Measurements from ENCODE around the gene PLEKHG5. TPM values are rescaled to one million over a fixed set of nuclear protein-coding genes. Genes with fewer than 3 reads are reported as not detected.

Gene PLEKHG5
- polyA plus RNA-seq, 1 experiment: 4.2 TPM

DNA sequence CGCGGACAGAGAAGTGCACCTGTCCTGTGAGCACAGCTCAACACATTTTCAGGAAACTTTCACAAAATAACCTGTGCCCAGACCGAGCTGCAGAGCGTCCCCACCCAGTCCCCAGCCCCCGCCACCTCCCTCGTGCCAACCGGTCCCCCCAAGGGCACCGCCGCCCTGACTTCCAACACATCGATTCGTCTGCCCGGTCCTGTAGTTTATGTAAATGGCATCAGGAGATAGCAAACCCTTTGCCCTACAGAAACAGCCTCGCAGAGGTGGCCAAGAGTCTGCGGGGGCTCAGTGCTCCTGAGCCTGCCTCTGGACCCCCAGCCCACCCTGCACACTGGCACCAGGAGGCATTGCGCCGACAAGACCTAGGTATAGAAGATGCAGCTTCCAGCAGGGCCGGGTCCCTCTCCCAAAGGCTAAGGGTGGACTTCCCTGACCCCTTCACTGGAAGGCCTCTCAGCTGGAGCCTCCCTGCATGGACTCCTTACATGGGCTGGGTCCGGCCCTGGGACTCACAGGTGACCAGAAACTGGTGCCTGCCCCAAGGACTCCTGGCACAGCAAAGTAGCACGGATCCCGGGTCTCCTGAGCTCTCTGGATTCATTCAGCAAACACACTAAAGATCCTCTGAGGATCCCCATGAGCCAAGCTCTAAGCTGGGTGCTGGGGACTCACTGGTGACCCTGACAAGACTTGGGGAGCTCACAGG lies 6.6 kb upstream of the PLEKHG5 start:
- Histone ChIP-seq H3K27ac (ENCODE audit: low read depth, low read length) (no peak overlapping the region), H3K4me3 (ENCODE audit: low read depth, low read length) (peak overlapping the region; percentile 77), H3K9me3 (ENCODE audit: control insufficient read depth, insufficient read depth, low read length) (no peaks in the 10 kb centered on the region; the same call in 1 of the 2 replicates), H3K27me3 (ENCODE audit: control insufficient read depth, insufficient read depth, low read length) (peaks cover 3% of the 10 kb centered on the region)
- TF ChIP-seq, protein P1, sequence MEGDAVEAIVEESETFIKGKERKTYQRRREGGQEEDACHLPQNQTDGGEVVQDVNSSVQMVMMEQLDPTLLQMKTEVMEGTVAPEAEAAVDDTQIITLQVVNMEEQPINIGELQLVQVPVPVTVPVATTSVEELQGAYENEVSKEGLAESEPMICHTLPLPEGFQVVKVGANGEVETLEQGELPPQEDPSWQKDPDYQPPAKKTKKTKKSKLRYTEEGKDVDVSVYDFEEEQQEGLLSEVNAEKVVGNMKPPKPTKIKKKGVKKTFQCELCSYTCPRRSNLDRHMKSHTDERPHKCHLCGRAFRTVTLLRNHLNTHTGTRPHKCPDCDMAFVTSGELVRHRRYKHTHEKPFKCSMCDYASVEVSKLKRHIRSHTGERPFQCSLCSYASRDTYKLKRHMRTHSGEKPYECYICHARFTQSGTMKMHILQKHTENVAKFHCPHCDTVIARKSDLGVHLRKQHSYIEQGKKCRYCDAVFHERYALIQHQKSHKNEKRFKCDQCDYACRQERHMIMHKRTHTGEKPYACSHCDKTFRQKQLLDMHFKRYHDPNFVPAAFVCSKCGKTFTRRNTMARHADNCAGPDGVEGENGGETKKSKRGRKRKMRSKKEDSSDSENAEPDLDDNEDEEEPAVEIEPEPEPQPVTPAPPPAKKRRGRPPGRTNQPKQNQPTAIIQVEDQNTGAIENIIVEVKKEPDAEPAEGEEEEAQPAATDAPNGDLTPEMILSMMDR (IDR thresholded peaks at IDR 0.05; ENCODE audit: low read depth, low read length): no peak
- no peak for DNase-seq (ENCODE audit: low read depth, low spot score)
- CTCF ChIA-PET: interaction anchor here (1.2 to 2.4 kb wide), 2 partner anchors 8 to 12 kb away, joined by 6 to 16 read pairs; no protein-coding TSS in a partner anchor
- POLR2A ChIA-PET: interaction anchor here (0.6 kb wide), 1 partner anchor 48 kb away, joined by 3 read pairs; no protein-coding TSS in a partner anchor

DNA sequence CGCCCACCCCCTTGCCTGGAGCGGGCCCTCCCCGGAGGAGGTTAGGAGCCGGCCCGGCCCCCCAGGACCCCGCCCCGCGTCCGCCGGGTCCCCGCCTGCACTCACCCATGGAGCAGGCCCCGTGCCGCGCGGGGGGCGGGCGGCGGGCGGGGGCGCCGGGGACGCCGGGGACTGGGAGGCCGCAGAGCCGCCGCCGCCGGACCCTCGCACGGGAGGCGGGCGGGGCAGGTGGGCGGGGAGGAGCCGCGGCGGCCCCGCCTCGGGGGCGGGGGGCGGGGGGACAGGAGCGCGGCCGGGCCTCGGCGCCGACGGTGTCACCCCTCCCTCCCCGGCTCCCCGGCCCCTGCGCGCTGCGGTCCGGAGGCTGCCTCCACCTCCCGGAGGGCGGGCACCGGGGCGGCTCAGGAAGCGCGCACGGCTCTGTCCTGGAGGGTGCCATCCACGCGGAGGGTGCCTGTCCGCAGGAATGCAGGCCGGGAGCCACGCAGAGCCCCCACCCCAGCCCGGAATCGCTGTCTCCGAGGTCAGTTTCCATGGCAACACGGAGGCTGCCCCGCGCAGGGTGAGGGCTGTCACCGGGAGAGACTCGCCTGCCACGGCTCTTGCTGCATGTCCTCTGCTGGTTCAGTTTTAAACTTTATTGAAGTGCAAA lies 5.9 kb upstream of the PLEKHG5 start:
- TF ChIP-seq, protein P1 (IDR thresholded peaks at IDR 0.05; ENCODE audit: low read depth, low read length): no peak
- peaks cover 3% of the 10 kb centered on the region for H3K27me3 ChIP-seq (ENCODE audit: control insufficient read depth, insufficient read depth, low read length)
- ChIA-PET POLR2A (interaction anchor here (0.6 kb wide), 1 partner anchor 48 kb away, joined by 3 read pairs; no protein-coding TSS in a partner anchor), CTCF (no interaction called here)
- no peak overlapping the region for H3K27ac ChIP-seq (ENCODE audit: low read depth, low read length)
- DNase-seq (ENCODE audit: low read depth, low spot score): no peak
- H3K4me3 ChIP-seq (ENCODE audit: low read depth, low read length): peak overlapping the region; percentile 77
- no peaks in the 10 kb centered on the region; the same call in 1 of the 2 replicates for H3K9me3 ChIP-seq (ENCODE audit: control insufficient read depth, insufficient read depth, low read length)

DNA sequence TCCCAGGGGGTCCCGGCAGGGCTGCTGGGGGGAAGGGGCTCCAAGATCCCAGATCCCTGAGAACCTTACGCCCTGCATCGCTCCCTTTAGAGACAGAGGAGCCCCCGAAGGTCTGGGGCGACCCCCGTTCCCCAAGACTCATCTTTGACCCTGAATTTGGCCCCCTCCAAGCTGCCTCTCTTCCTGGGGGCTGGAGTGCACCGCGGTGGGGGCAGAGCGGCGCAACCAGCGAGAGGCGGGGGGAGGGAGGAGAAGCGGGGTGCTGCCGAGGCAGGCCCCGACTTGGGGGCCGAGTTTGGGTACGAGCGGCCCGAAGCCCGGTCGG lies 5.4 kb upstream of the PLEKHG5 start:
- no peak overlapping the region for H3K27ac ChIP-seq (ENCODE audit: low read depth, low read length)
- H3K4me3 ChIP-seq (ENCODE audit: low read depth, low read length): peak overlapping the region; percentile 77
- ChIA-PET CTCF (no interaction called here), POLR2A (no interaction called here)
- peaks cover 3% of the 10 kb centered on the region for H3K27me3 ChIP-seq (ENCODE audit: control insufficient read depth, insufficient read depth, low read length)
- DNase-seq (ENCODE audit: low read depth, low spot score): no peak
- no peaks in the 10 kb centered on the region; the same call in 1 of the 2 replicates for H3K9me3 ChIP-seq (ENCODE audit: control insufficient read depth, insufficient read depth, low read length)
- TF ChIP-seq, protein P1 (IDR thresholded peaks at IDR 0.05; ENCODE audit: low read depth, low read length): no peak

DNA sequence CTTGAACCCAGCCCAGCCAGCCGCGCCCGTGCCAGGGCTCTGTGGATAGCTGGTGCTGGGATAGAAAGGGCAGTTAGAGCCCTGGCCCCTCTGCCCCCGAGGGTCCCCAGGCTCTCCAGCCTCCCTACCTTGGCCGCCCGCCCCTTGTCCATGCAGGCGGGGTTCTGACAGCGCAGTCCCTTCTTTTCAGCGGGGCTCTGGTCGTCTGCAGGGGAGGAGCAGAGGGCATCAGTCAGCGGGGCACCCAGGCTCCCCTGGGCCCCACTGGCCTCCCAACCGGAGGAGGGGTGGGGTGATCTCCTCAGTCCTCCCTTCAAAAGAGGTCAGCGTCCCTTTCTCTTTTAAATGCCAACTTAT lies 4.9 kb upstream of the PLEKHG5 start:
- no peaks in the 10 kb centered on the region; the same call in 1 of the 2 replicates for H3K9me3 ChIP-seq (ENCODE audit: control insufficient read depth, insufficient read depth, low read length)
- peak overlapping the region; percentile 77 for H3K4me3 ChIP-seq (ENCODE audit: low read depth, low read length)
- no peak for DNase-seq (ENCODE audit: low read depth, low spot score)
- TF ChIP-seq, protein P1 (IDR thresholded peaks at IDR 0.05; ENCODE audit: low read depth, low read length): no peak
- POLR2A ChIA-PET: no interaction called here
- CTCF ChIA-PET: interaction anchor here (2.3 kb wide), 1 partner anchor 10 kb away, joined by 11 read pairs; no protein-coding TSS in a partner anchor
- H3K27ac ChIP-seq (ENCODE audit: low read depth, low read length): no peak overlapping the region
- H3K27me3 ChIP-seq (ENCODE audit: control insufficient read depth, insufficient read depth, low read length): peaks cover 3% of the 10 kb centered on the region
